DMS53 (cell line): ENCODE results near the gene GON4L.
"Not testable (repeated sequence)": the region's sequence is repeated elsewhere in the genome, so short reads cannot be mapped to it uniquely, and the experiment has no call there.

Experiments
- DNase-seq: peaks from one replicate; lab custom pipeline; 2025; lab: John Stamatoyannopoulos, UW

GON4L gene

GRCh38 chr1:155871390-155871789 lies 14.4 kb upstream of the GON4L start:
- no peak for DNase-seq

GRCh38 chr1:155867766-155868165 lies 10.8 kb upstream of the GON4L start:
- DNase-seq: no peak

- no peak for DNase-seq
Measured at GRCh38 chr1:155864393-155864792, 7.4 kb upstream of the GON4L start.

- peak; percentile 18 for DNase-seq
Measured at GRCh38 chr1:155861896-155862295, 4.9 kb upstream of the GON4L start.

GRCh38 chr1:155860970-155861510 lies 4.0 kb upstream of the GON4L start:
- DNase-seq: no peak

- DNase-seq: peak; percentile 89
Measured at GRCh38 chr1:155859881-155860871, 3.2 kb upstream of the GON4L start.

GRCh38 chr1:155859234-155859829 lies 2.3 kb upstream of the GON4L start, which contains the start of gene SYT11:
Gene SYT11 (plus strand): TSS chr1:155859567. CDS start chr1:155859762, 195 bp downstream.
- DNase-seq: peak; percentile 99

- DNase-seq: no peak
Measured at GRCh38 chr1:155858800-155859233, 1.8 kb upstream of the GON4L start.

GRCh38 chr1:155856257-155856974 lies 598 bp downstream of the GON4L start:
- no peak for DNase-seq

- DNase-seq: no peak
Measured at GRCh38 chr1:155850345-155850744, 6.7 kb downstream of the GON4L start.

GRCh38 chr1:155847823-155848529 lies 9.0 kb downstream of the GON4L start:
- no peak for DNase-seq

- no peak for DNase-seq
Measured at GRCh38 chr1:155844860-155845421, 12.1 kb downstream of the GON4L start.

GRCh38 chr1:155840386-155840785 lies 16.6 kb downstream of the GON4L start:
- no peak for DNase-seq

- no peak for DNase-seq
Measured at GRCh38 chr1:155835548-155835947, 21.5 kb downstream of the GON4L start.

- not testable (repeated sequence) for DNase-seq
Measured at GRCh38 chr1:155834927-155835399, 22.1 kb downstream of the GON4L start.

GRCh38 chr1:155834296-155834926 lies 22.6 kb downstream of the GON4L start:
- DNase-seq: peak; percentile 34

- no peak for DNase-seq
Measured at GRCh38 chr1:155833665-155834295, 23.2 kb downstream of the GON4L start.

GRCh38 chr1:155831279-155831976 lies 25.6 kb downstream of the GON4L start:
- no peak for DNase-seq

- DNase-seq: no peak
Measured at GRCh38 chr1:155827450-155827849, 29.6 kb downstream of the GON4L start.
